HEK293 (cell line): ENCODE data around the gene LEP.

Experiments used
- CTCF ChIA-PET: fragments of 350-600 bp; formaldehyde crosslinking; extraction: SDS; loops from one replicate; lab custom pipeline; 2021; ENCODE audit warnings: antibody characterized with exemption; lab: Yijun Ruan, JAX
- POLR2A ChIA-PET: fragments of 300-600 bp; formaldehyde crosslinking; extraction: SDS; loops from one replicate; lab custom pipeline; 2020; ENCODE audit warnings: antibody characterized with exemption, inconsistent platforms; lab: Yijun Ruan, JAX
- H3K27ac ChIP-seq: fragments of 200-500 bp; sonication (Bioruptor generic); 2 replicates; pipeline ENCODE4 v1.5.1; 2014; ENCODE audit warnings: low read depth, low read length, control low read depth, inconsistent platforms; ENCODE audit errors: extremely low read depth
- H3K36me3 ChIP-seq, 2 experiments: fragments of 200-500 bp in 1 of 2; sonication (Bioruptor generic) in 1 of 2; 1 replicate in 1 of 2; 2 replicates in 1 of 2; pipeline ENCODE4 v1.5.1; 2014 to 2017; ENCODE audit warnings: inconsistent platforms in 2 of 2, low read length in 2 of 2; ENCODE audit not compliant: control insufficient read depth in 2 of 2, insufficient read depth in 1 of 2
- H3K4me1 ChIP-seq: fragments of 200-500 bp; sonication (Bioruptor generic); 2 replicates; pipeline ENCODE4 v1.5.1; 2014; ENCODE audit warnings: mild to moderate bottlenecking, low read length, inconsistent platforms; ENCODE audit not compliant: control insufficient read depth, insufficient read depth
- H3K4me3 ChIP-seq: 2 replicates; pipeline ENCODE4 v1.5.1; 2011; ENCODE audit warnings: low read depth, mild to moderate bottlenecking, control low read depth, low read length, moderate library complexity
- H3K9me3 ChIP-seq: fragments of 200-500 bp; sonication (Bioruptor generic); 2 replicates; pipeline ENCODE4 v1.5.1; 2014; ENCODE audit warnings: low read depth, low read length, inconsistent platforms; ENCODE audit not compliant: control insufficient read depth, insufficient read depth
- KLF10 ChIP-seq: fragments of 450-650 bp; IDR thresholded peaks from 2 replicates; pipeline ENCODE4 v1.5.1; 2018; ENCODE audit warnings: missing biosample characterization, mild to moderate bottlenecking, missing genetic modification characterization
- SETDB1 ChIP-seq: IDR thresholded peaks from one replicate; pipeline ENCODE4 v1.6.1; 2017; ENCODE audit warnings: mild to moderate bottlenecking, low read length, moderate library complexity, mixed read lengths; ENCODE audit not compliant: insufficient read length
- ZBTB1 ChIP-seq: fragments of 450-650 bp; formaldehyde crosslinking; IDR thresholded peaks from 2 replicates; pipeline ENCODE4 v1.5.1; 2016; ENCODE audit warnings: missing biosample characterization, missing genetic modification characterization
- ZFP41 ChIP-seq: fragments of 450-650 bp; formaldehyde crosslinking; IDR thresholded peaks from 2 replicates; pipeline ENCODE4 v1.5.1; 2016; ENCODE audit warnings: missing biosample characterization, missing genetic modification characterization, borderline replicate concordance
- ZNF10 ChIP-seq: fragments of 450-650 bp; formaldehyde crosslinking; IDR thresholded peaks from 2 replicates; pipeline ENCODE4 v1.5.1; 2017; ENCODE audit warnings: missing biosample characterization, missing genetic modification characterization
- ZNF2 ChIP-seq: fragments of 450-650 bp; formaldehyde crosslinking; IDR thresholded peaks from 2 replicates; pipeline ENCODE4 v1.5.1; 2016; ENCODE audit warnings: missing biosample characterization, missing genetic modification characterization
- ZNF292 ChIP-seq: fragments of 450-650 bp; formaldehyde crosslinking; IDR thresholded peaks from 2 replicates; pipeline ENCODE4 v1.5.1; 2016; ENCODE audit warnings: low read depth, missing biosample characterization, missing genetic modification characterization, borderline replicate concordance
- ZNF768 ChIP-seq: fragments of 450-650 bp; formaldehyde crosslinking; IDR thresholded peaks from 2 replicates; pipeline ENCODE4 v1.5.1; 2018; ENCODE audit warnings: missing biosample characterization, mild to moderate bottlenecking, missing genetic modification characterization
- ZNF777 ChIP-seq: fragments of 450-650 bp; formaldehyde crosslinking; IDR thresholded peaks from 2 replicates; pipeline ENCODE4 v1.5.1; 2017; ENCODE audit warnings: missing biosample characterization, missing genetic modification characterization, borderline replicate concordance
- ZNF792 ChIP-seq: fragments of 450-650 bp; formaldehyde crosslinking; IDR thresholded peaks from 2 replicates; pipeline ENCODE4 v1.5.1; 2016; ENCODE audit warnings: missing biosample characterization, missing genetic modification characterization
- TF ChIP-seq, protein P1 (sequence below): fragments of 450-650 bp; formaldehyde crosslinking; IDR thresholded peaks from 2 replicates; pipeline ENCODE4 v1.5.0; 2017; ENCODE audit warnings: missing biosample characterization, missing genetic modification characterization, borderline replicate concordance
- TF ChIP-seq, protein P2 (sequence below): fragments of 450-650 bp; formaldehyde crosslinking; IDR thresholded peaks from 2 replicates; pipeline ENCODE4 v1.5.1; 2017; ENCODE audit warnings: missing biosample characterization, missing genetic modification characterization
- TF ChIP-seq, protein P3 (sequence below): fragments of 450-650 bp; formaldehyde crosslinking; IDR thresholded peaks from 2 replicates; pipeline ENCODE4; 2016; ENCODE audit warnings: missing biosample characterization, missing genetic modification characterization
- TF ChIP-seq, protein P4 (sequence below): fragments of 450-650 bp; formaldehyde crosslinking; IDR thresholded peaks from 2 replicates; pipeline ENCODE4 v1.5.1; 2016; ENCODE audit warnings: missing biosample characterization, missing genetic modification characterization
- TF ChIP-seq, protein P5 (sequence below): fragments of 450-650 bp; formaldehyde crosslinking; IDR thresholded peaks from 2 replicates; pipeline ENCODE4 v1.5.1; 2016; ENCODE audit warnings: missing biosample characterization, missing genetic modification characterization

The LEP gene

DNA sequence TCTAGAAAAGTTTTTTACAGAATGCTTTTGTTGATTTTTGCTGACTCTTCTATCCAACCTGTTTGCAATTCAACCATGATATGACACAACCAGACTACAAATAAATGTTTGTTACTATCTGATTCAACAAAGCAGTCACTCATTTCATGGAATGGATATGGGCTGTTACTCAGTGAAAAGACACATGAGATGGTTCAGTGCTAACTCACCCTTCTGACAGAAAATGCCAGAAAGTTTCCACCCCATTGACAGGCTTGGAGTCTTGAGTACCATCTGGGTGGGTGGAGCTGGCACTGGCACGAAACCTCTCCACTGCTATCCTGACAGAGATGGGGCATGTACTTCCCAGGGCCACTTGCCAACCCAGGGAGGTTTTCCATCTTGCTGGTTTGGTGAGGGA lies 63.1 kb downstream of the LEP start:
- Histone ChIP-seq H3K9me3 (no peaks in the 10 kb centered on the region), H3K27ac (no peak overlapping the region), H3K4me3 (no peak overlapping the region), H3K36me3 (peaks cover 19 to 60% of the 10 kb centered on the region in 2 experiments), H3K4me1 (no peaks in the 10 kb centered on the region)
- TF ChIP-seq KLF10 (tag by site-specific recombination) (no peak), ZNF10 (no peak), ZNF768 (no peak), ZNF777 (tag by site-specific recombination) (no peak)
- TF ChIP-seq, protein P1, sequence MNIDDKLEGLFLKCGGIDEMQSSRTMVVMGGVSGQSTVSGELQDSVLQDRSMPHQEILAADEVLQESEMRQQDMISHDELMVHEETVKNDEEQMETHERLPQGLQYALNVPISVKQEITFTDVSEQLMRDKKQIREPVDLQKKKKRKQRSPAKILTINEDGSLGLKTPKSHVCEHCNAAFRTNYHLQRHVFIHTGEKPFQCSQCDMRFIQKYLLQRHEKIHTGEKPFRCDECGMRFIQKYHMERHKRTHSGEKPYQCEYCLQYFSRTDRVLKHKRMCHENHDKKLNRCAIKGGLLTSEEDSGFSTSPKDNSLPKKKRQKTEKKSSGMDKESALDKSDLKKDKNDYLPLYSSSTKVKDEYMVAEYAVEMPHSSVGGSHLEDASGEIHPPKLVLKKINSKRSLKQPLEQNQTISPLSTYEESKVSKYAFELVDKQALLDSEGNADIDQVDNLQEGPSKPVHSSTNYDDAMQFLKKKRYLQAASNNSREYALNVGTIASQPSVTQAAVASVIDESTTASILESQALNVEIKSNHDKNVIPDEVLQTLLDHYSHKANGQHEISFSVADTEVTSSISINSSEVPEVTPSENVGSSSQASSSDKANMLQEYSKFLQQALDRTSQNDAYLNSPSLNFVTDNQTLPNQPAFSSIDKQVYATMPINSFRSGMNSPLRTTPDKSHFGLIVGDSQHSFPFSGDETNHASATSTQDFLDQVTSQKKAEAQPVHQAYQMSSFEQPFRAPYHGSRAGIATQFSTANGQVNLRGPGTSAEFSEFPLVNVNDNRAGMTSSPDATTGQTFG (tag by site-specific recombination) = no peak
- ChIA-PET CTCF (interaction anchor here (1.8 kb wide), 1 partner anchor 18 kb away, joined by 7 read pairs; no protein-coding TSS in a partner anchor), POLR2A (no interaction called here)

DNA sequence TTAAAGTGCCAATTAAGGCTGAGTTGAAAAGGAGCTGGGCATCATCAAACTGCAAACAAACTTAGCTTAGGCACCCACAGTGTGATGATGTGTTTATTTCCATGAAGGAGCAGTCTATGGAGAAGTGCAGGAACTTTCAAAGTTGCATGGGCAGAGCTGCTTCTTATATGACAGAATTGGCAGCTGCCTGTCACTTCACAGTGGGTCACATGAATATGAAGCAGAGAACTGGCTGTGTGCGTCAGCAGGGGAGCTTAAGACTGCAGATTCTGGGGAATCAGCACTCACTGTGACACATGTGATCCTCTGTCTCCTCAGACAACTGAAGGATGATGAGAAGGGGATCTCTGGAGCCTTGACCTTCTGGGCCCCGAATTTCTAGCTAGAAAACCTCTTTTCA lies 66.0 kb downstream of the LEP start:
- no peak overlapping the region for H3K4me3 ChIP-seq
- H3K27ac ChIP-seq = no peak overlapping the region
- peaks cover 35 to 84% of the 10 kb centered on the region in 2 experiments for H3K36me3 ChIP-seq
- H3K9me3 ChIP-seq = no peaks in the 10 kb centered on the region
- ChIA-PET POLR2A (no interaction called here), CTCF (interaction anchor here (0.5 to 1.1 kb wide), 2 partner anchors 15 to 599 kb away, joined by 3 to 4 read pairs; no protein-coding TSS in a partner anchor)
- TF ChIP-seq SETDB1 = no peak
- TF ChIP-seq ZBTB1 (tag by site-specific recombination) = no peak
- TF ChIP-seq, protein P2, sequence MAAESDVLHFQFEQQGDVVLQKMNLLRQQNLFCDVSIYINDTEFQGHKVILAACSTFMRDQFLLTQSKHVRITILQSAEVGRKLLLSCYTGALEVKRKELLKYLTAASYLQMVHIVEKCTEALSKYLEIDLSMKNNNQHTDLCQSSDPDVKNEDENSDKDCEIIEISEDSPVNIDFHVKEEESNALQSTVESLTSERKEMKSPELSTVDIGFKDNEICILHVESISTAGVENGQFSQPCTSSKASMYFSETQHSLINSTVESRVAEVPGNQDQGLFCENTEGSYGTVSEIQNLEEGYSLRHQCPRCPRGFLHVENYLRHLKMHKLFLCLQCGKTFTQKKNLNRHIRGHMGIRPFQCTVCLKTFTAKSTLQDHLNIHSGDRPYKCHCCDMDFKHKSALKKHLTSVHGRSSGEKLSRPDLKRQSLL (tag by site-specific recombination) = no peak
- TF ChIP-seq ZFP41 (tag by site-specific recombination) = no peak
- TF ChIP-seq, protein P3, sequence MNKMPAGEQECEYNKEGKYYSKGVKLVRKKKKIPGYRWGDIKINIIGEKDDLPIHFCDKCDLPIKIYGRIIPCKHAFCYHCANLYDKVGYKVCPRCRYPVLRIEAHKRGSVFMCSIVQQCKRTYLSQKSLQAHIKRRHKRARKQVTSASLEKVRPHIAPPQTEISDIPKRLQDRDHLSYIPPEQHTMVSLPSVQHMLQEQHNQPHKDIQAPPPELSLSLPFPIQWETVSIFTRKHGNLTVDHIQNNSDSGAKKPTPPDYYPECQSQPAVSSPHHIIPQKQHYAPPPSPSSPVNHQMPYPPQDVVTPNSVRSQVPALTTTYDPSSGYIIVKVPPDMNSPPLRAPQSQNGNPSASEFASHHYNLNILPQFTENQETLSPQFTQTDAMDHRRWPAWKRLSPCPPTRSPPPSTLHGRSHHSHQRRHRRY (tag by site-specific recombination) = no peak
- no peak for TF ChIP-seq ZNF292
- TF ChIP-seq ZNF792 (tag by site-specific recombination) = no peak
- TF ChIP-seq, protein P4, sequence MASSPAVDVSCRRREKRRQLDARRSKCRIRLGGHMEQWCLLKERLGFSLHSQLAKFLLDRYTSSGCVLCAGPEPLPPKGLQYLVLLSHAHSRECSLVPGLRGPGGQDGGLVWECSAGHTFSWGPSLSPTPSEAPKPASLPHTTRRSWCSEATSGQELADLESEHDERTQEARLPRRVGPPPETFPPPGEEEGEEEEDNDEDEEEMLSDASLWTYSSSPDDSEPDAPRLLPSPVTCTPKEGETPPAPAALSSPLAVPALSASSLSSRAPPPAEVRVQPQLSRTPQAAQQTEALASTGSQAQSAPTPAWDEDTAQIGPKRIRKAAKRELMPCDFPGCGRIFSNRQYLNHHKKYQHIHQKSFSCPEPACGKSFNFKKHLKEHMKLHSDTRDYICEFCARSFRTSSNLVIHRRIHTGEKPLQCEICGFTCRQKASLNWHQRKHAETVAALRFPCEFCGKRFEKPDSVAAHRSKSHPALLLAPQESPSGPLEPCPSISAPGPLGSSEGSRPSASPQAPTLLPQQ (tag by site-specific recombination) = no peak
- TF ChIP-seq ZNF2 (tag by site-specific recombination) = no peak
- TF ChIP-seq, protein P5, sequence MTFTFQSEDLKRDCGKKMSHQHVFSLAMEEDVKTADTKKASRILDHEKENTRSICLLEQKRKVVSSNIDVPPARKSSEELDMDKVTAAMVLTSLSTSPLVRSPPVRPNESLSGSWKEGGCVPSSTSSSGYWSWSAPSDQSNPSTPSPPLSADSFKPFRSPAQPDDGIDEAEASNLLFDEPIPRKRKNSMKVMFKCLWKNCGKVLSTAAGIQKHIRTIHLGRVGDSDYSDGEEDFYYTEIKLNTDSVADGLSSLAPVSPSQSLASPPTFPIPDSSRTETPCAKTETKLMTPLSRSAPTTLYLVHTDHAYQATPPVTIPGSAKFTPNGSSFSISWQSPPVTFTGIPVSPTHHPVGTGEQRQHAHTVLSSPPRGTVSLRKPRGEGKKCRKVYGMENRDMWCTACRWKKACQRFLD (tag by site-specific recombination) = no peak
- no peaks in the 10 kb centered on the region for H3K4me1 ChIP-seq
